Spleen (tissue), 7 donors: ENCODE measurements around the gene SNED1.

Source experiments
- POLR2AphosphoS5 ChIP-seq, 3 donors: sonication (generic); formaldehyde crosslinking; IDR thresholded peaks; one replicate each; pipeline ENCODE4 v1.5.1; 2017; ENCODE audit warnings: antibody characterized with exemption in 3 of 3
- TF ChIP-seq, protein P1 (sequence below), 11 experiments: fragments of 200-600 bp in 7 of 11; fragments of 450-650 bp in 4 of 11; sonication (generic) in 4 of 11; IDR thresholded peaks in 8 of 11; conservative IDR thresholded peaks in 3 of 11; 1 replicate in 7 of 11; 2 replicates in 4 of 11; pipeline versions ENCODE4 v1.4.0 to v1.8.0; 2016 to 2021; ENCODE audit warnings: antibody characterized with exemption in 11 of 11, inconsistent platforms in 4 of 11, mild to moderate bottlenecking in 1 of 11
- donor health status: DM: no; HTN: no; CAD: no; lungs with moderate emphysema.
- donor health status: DM: no; HTN: no; CAD: no.
- donor health status: DM: no; HTN: no; CAD: no.

DNA sequence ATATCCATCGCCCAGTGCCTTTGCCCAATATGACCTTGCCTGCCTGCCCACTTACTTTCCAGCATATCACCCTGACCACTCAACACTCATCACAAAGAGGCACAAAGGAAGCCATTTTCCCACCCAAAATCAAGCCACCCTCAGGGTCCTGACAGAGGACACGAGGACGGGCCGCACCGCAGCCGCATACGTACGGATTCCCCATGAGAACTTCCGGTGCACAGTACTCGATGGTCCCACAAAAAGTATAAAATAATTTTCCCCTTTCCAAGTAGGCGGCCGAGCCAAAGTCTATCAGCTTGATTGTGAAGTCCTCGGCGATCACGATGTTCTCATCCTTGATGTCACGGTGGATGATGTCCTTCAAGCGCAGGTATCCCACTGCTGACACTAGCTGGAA lies 113.6 kb downstream of the SNED1 start:
- TF ChIP-seq, protein P1, sequence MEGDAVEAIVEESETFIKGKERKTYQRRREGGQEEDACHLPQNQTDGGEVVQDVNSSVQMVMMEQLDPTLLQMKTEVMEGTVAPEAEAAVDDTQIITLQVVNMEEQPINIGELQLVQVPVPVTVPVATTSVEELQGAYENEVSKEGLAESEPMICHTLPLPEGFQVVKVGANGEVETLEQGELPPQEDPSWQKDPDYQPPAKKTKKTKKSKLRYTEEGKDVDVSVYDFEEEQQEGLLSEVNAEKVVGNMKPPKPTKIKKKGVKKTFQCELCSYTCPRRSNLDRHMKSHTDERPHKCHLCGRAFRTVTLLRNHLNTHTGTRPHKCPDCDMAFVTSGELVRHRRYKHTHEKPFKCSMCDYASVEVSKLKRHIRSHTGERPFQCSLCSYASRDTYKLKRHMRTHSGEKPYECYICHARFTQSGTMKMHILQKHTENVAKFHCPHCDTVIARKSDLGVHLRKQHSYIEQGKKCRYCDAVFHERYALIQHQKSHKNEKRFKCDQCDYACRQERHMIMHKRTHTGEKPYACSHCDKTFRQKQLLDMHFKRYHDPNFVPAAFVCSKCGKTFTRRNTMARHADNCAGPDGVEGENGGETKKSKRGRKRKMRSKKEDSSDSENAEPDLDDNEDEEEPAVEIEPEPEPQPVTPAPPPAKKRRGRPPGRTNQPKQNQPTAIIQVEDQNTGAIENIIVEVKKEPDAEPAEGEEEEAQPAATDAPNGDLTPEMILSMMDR (IDR thresholded peaks at IDR 0.05 in 8 of 11, conservative IDR thresholded peaks at IDR 0.05 in 3 of 11), result no peak
- TF ChIP-seq POLR2AphosphoS5 (IDR thresholded peaks at IDR 0.05), result no peak
